Measurements from ENCODE around the gene NEO1.
"Not testable (repeated sequence)": the region's sequence is repeated elsewhere in the genome, so short reads cannot be mapped to it uniquely, and the experiment has no call there.

Gene NEO1

GRCh38 chr15:73221450-73221849, 169.2 kb downstream of the NEO1 start:
- DNase-seq: not testable (repeated sequence)

- DNase-seq: no peak
These were observed 173.2 kb downstream of the NEO1 start for GRCh38 chr15:73225358-73226015.

GRCh38 chr15:73226093-73226814, 174.0 kb downstream of the NEO1 start:
- no peak for DNase-seq

- DNase-seq: no peak
These were observed 175.3 kb downstream of the NEO1 start for GRCh38 chr15:73227433-73228056.

GRCh38 chr15:73228128-73228646, 175.9 kb downstream of the NEO1 start:
- DNase-seq: no peak

GRCh38 chr15:73231661-73232419, 179.6 kb downstream of the NEO1 start:
- DNase-seq: no peak

- no peak for DNase-seq
These were observed 180.5 kb downstream of the NEO1 start for GRCh38 chr15:73232776-73233175.

GRCh38 chr15:73233623-73234022, 181.4 kb downstream of the NEO1 start:
- DNase-seq: no peak

- DNase-seq: no peak
These were observed 185.6 kb downstream of the NEO1 start for GRCh38 chr15:73237910-73238309.

- no peak for DNase-seq
These were observed 187.4 kb downstream of the NEO1 start for GRCh38 chr15:73239564-73240215.

- DNase-seq: peak in 1 of 2 experiments; percentile 25
These were observed 188.7 kb downstream of the NEO1 start for GRCh38 chr15:73240866-73241499.

- no peak for DNase-seq
These were observed 192.1 kb downstream of the NEO1 start for GRCh38 chr15:73244333-73244732.

GRCh38 chr15:73246439-73246838, 194.2 kb downstream of the NEO1 start:
- no peak for DNase-seq

GRCh38 chr15:73246898-73247297, 194.6 kb downstream of the NEO1 start:
- DNase-seq: no peak

GRCh38 chr15:73247331-73247730, 195.1 kb downstream of the NEO1 start:
- no peak for DNase-seq

GRCh38 chr15:73249499-73249898, 197.2 kb downstream of the NEO1 start:
- no peak for DNase-seq

GRCh38 chr15:73254598-73254997, 202.3 kb downstream of the NEO1 start:
- DNase-seq: no peak

GRCh38 chr15:73258271-73259108, 206.2 kb downstream of the NEO1 start:
- no peak for DNase-seq

- no peak for DNase-seq
These were observed 212.6 kb downstream of the NEO1 start for GRCh38 chr15:73264881-73265280.

GRCh38 chr15:73265536-73266153, 213.4 kb downstream of the NEO1 start:
- DNase-seq: peak in 1 of 2 experiments; percentile 1

GRCh38 chr15:73268457-73268856, 216.2 kb downstream of the NEO1 start:
- DNase-seq: no peak
